SK-N-SH treated with all-trans-retinoic acid at 6 μM for 48 hours (cell line): ENCODE results near the gene CCM2.

ENCODE experiments used
- ATAC-seq: fragments of 200-7000 bp; cut with Tn5 transposase; 3 replicates; pipeline ENCODE4 v1.9.1; 2020; ENCODE audit warnings: mild to moderate bottlenecking, moderate library complexity
- BACH2 ChIP-seq: fragments of 250-450 bp; sonication (Bioruptor Pico); IDR thresholded peaks from 2 replicates; pipeline ENCODE4 v1.9.0; 2021; ENCODE audit warnings: mild to moderate bottlenecking, borderline replicate concordance
- CSRNP3 ChIP-seq: fragments of 250-450 bp; sonication (Bioruptor Pico); IDR thresholded peaks from 2 replicates; pipeline ENCODE4 v1.5.1; 2021; ENCODE audit warnings: mild to moderate bottlenecking, moderate library complexity
- ESRRG ChIP-seq: fragments of 250-450 bp; sonication (Bioruptor Pico); IDR thresholded peaks from 2 replicates; pipeline ENCODE4 v1.6.1; 2021; ENCODE audit warnings: mild to moderate bottlenecking
- GLIS3 ChIP-seq: fragments of 250-450 bp; sonication (Bioruptor Pico); IDR thresholded peaks from 2 replicates; pipeline ENCODE4 v1.5.0; 2020; ENCODE audit warnings: mild to moderate bottlenecking, moderate library complexity
- ISL1 ChIP-seq: fragments of 250-450 bp; sonication (Bioruptor Pico); IDR thresholded peaks from 2 replicates; pipeline ENCODE4 v2.1.2; 2022; ENCODE audit warnings: mild to moderate bottlenecking, moderate library complexity
- OSR1 ChIP-seq: fragments of 250-450 bp; sonication (Bioruptor Pico); IDR thresholded peaks from 2 replicates; pipeline ENCODE4 v1.8.0; 2022; ENCODE audit warnings: moderate library complexity, mild to moderate bottlenecking, inconsistent platforms
- PPARA ChIP-seq: fragments of 250-450 bp; sonication (Bioruptor Pico); IDR thresholded peaks from 2 replicates; pipeline ENCODE4 v1.5.0; 2020; ENCODE audit warnings: mild to moderate bottlenecking, borderline replicate concordance
- SNAI2 ChIP-seq: fragments of 250-450 bp; sonication (Bioruptor Pico); IDR thresholded peaks from 2 replicates; pipeline ENCODE4 v1.5.0; 2020; ENCODE audit warnings: mild to moderate bottlenecking, moderate library complexity
- TCF4 ChIP-seq: fragments of 250-450 bp; sonication (Bioruptor Pico); IDR thresholded peaks from 2 replicates; pipeline ENCODE4 v1.8.0; 2021; ENCODE audit warnings: mild to moderate bottlenecking, moderate library complexity, borderline replicate concordance
- TOX ChIP-seq: fragments of 250-450 bp; sonication (Bioruptor Pico); IDR thresholded peaks from 2 replicates; pipeline ENCODE4 v1.8.0; 2021; ENCODE audit warnings: mild to moderate bottlenecking, moderate library complexity, borderline replicate concordance
- TSHZ2 ChIP-seq: fragments of 250-450 bp; sonication (Bioruptor Pico); IDR thresholded peaks from 2 replicates; pipeline ENCODE4 v1.5.0; 2020; ENCODE audit warnings: mild to moderate bottlenecking, moderate library complexity
- ZC3H10 ChIP-seq: fragments of 250-450 bp; sonication (Bioruptor Pico); IDR thresholded peaks from 2 replicates; pipeline ENCODE4 v1.5.1; 2021; ENCODE audit warnings: mild to moderate bottlenecking, moderate library complexity
- ZFP3 ChIP-seq: fragments of 250-450 bp; sonication (Bioruptor Pico); IDR thresholded peaks from 2 replicates; pipeline ENCODE4 v1.5.0; 2020; ENCODE audit warnings: mild to moderate bottlenecking, moderate library complexity
- ZFP30 ChIP-seq: fragments of 450-650 bp; formaldehyde crosslinking; IDR thresholded peaks from 2 replicates; pipeline ENCODE4 v1.5.0; 2022; ENCODE audit warnings: mild to moderate bottlenecking, moderate library complexity
- ZNF565 ChIP-seq: fragments of 450-650 bp; formaldehyde crosslinking; conservative IDR thresholded peaks from 2 replicates; pipeline ENCODE4 v1.5.0; 2020; ENCODE audit warnings: low read depth, mild to moderate bottlenecking, moderate library complexity
- ZNF70 ChIP-seq: fragments of 450-650 bp; formaldehyde crosslinking; IDR thresholded peaks from 2 replicates; pipeline ENCODE4 v1.5.0; 2020; ENCODE audit warnings: mild to moderate bottlenecking, moderate library complexity
- ZNF8 ChIP-seq: fragments of 450-650 bp; formaldehyde crosslinking; IDR thresholded peaks from 2 replicates; pipeline ENCODE4 v1.5.0; 2020; ENCODE audit warnings: mild to moderate bottlenecking, moderate library complexity
- TF ChIP-seq, protein P1 (sequence below): fragments of 250-450 bp; sonication (Bioruptor Pico); IDR thresholded peaks from 2 replicates; pipeline ENCODE4 v1.8.0; 2020; ENCODE audit warnings: mild to moderate bottlenecking, moderate library complexity, borderline replicate concordance
- TF ChIP-seq, protein P2 (sequence below): fragments of 250-450 bp; sonication (Bioruptor Pico); IDR thresholded peaks from 2 replicates; pipeline ENCODE4 v1.8.0; 2021; ENCODE audit warnings: low read depth, mild to moderate bottlenecking, moderate library complexity, borderline replicate concordance
- TF ChIP-seq, protein P3 (sequence below): fragments of 250-450 bp; sonication (Bioruptor Pico); IDR thresholded peaks from 2 replicates; pipeline ENCODE4 v1.5.1; 2020; ENCODE audit warnings: low read depth, mild to moderate bottlenecking, moderate library complexity

The CCM2 gene

DNA sequence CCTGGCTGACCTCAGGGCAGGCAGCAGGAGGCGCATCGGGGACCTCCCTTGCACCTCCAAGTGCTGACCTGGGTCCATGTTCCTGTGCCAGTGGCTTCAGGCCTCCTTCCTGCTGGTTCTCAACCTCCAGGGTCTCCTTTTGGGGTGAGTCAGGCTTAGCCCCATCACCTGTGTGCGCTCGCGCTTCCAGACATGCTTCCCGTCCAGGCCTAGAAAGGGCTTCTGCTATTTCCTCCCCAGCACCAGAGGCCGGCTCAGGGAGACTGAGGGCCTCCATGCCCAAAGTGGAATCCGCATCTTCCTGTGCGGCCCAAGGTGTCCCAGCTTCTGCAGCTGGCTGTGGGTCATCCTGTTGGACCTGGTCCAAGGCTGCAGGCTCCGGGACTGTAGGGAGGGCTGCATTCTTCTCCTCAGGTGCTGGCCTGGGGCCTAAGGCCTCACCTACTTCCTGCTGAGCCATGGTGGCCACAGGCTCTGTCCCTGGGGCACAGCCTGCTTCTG is 82.9 kb downstream of the CCM2 start:
- no peak for TF ChIP-seq ESRRG (CRISPR knock-in tag)
- no peak for TF ChIP-seq PPARA (CRISPR knock-in tag)
- TF ChIP-seq ZNF70, result no peak
- TF ChIP-seq CSRNP3 (CRISPR knock-in tag), result no peak
- no peak for TF ChIP-seq ZFP3 (CRISPR knock-in tag)
- TF ChIP-seq, protein P1, sequence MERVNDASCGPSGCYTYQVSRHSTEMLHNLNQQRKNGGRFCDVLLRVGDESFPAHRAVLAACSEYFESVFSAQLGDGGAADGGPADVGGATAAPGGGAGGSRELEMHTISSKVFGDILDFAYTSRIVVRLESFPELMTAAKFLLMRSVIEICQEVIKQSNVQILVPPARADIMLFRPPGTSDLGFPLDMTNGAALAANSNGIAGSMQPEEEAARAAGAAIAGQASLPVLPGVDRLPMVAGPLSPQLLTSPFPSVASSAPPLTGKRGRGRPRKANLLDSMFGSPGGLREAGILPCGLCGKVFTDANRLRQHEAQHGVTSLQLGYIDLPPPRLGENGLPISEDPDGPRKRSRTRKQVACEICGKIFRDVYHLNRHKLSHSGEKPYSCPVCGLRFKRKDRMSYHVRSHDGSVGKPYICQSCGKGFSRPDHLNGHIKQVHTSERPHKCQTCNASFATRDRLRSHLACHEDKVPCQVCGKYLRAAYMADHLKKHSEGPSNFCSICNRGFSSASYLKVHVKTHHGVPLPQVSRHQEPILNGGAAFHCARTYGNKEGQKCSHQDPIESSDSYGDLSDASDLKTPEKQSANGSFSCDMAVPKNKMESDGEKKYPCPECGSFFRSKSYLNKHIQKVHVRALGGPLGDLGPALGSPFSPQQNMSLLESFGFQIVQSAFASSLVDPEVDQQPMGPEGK (CRISPR knock-in tag), result no peak
- no peak for TF ChIP-seq ZNF8 (CRISPR knock-in tag)
- TF ChIP-seq ZC3H10 (CRISPR knock-in tag), result no peak
- TF ChIP-seq TSHZ2 (CRISPR knock-in tag), result no peak
- TF ChIP-seq, protein P2, sequence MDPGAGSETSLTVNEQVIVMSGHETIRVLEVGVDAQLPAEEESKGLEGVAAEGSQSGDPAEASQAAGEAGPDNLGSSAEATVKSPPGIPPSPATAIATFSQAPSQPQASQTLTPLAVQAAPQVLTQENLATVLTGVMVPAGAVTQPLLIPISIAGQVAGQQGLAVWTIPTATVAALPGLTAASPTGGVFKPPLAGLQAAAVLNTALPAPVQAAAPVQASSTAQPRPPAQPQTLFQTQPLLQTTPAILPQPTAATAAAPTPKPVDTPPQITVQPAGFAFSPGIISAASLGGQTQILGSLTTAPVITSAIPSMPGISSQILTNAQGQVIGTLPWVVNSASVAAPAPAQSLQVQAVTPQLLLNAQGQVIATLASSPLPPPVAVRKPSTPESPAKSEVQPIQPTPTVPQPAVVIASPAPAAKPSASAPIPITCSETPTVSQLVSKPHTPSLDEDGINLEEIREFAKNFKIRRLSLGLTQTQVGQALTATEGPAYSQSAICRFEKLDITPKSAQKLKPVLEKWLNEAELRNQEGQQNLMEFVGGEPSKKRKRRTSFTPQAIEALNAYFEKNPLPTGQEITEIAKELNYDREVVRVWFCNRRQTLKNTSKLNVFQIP (CRISPR knock-in tag), result no peak
- no peak for TF ChIP-seq ZFP30
- TF ChIP-seq BACH2, result no peak
- TF ChIP-seq, protein P3, sequence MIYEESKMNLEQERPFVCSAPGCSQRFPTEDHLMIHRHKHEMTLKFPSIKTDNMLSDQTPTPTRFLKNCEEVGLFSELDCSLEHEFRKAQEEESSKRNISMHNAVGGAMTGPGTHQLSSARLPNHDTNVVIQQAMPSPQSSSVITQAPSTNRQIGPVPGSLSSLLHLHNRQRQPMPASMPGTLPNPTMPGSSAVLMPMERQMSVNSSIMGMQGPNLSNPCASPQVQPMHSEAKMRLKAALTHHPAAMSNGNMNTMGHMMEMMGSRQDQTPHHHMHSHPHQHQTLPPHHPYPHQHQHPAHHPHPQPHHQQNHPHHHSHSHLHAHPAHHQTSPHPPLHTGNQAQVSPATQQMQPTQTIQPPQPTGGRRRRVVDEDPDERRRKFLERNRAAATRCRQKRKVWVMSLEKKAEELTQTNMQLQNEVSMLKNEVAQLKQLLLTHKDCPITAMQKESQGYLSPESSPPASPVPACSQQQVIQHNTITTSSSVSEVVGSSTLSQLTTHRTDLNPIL, result no peak
- TF ChIP-seq TCF4 (CRISPR knock-in tag), result no peak
- TF ChIP-seq ISL1 (CRISPR knock-in tag), result no peak
- TF ChIP-seq ZNF565 (CRISPR knock-in tag), result no peak
- TF ChIP-seq OSR1 (CRISPR knock-in tag), result no peak
- no peak; the same call in 2 of the 3 replicates for ATAC-seq

DNA sequence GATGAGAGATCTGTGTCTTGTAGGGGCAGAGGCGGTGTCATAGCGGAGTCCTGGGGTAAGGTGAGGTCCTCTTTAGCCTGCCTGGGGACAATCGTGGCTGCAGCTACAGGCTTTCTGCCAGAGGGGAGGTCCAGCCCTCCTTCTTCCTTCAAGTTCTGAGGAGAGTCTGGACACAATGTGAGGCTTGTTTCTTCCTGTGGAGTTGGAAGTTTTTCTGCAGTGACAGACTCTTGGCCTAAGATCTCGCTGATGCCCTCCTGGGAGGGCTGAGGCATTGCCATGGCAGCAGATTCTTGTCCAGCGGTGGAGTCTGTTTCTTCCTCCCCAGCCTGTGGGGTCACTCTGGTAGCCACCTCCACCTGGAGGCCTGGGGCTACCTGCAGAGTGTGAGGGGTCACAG is 84.3 kb downstream of the CCM2 start:
- no peak for ATAC-seq
- TF ChIP-seq OSR1 (CRISPR knock-in tag), result no peak
- no peak for TF ChIP-seq CSRNP3 (CRISPR knock-in tag)
- TF ChIP-seq TCF4 (CRISPR knock-in tag), result no peak
- TF ChIP-seq ZNF70, result no peak
- no peak for TF ChIP-seq GLIS3
- TF ChIP-seq, all 23 proteins: peak for 0

GRCh38 chr7:45084901-45085618 is 85.1 kb downstream of the CCM2 start:
- no peak for ATAC-seq
- TF ChIP-seq GLIS3, result no peak
- no peak for TF ChIP-seq SNAI2 (CRISPR knock-in tag)
- no peak for TF ChIP-seq OSR1 (CRISPR knock-in tag)
- TF ChIP-seq, protein P1 (CRISPR knock-in tag), result no peak
- TF ChIP-seq ZNF8 (CRISPR knock-in tag), result no peak
- no peak for TF ChIP-seq TOX (CRISPR knock-in tag)
- TF ChIP-seq, protein P3, result no peak
- TF ChIP-seq BACH2, result no peak
- no peak for TF ChIP-seq CSRNP3 (CRISPR knock-in tag)
